ENCODE measurements around the gene LGMN. TPM values are rescaled to one million over a fixed set of nuclear protein-coding genes. Genes with fewer than 3 reads are reported as not detected.
A peak's percentile ranks its signal among the peaks of the same experiment; 100 is the strongest.

Gene LGMN
- 162 and 178 TPM in 2 replicates for polyA plus RNA-seq (2013)

GRCh38 chr14:92748259-92749016, at the start of gene LGMN:
Gene LGMN, minus strand, starts transcription at chr14:92748627. Its CDS starts 15,841 bp downstream, at chr14:92732786.
- Histone ChIP-seq H2BK120ac (ENCODE audit: insufficient read depth, low read length, poor library complexity) (no peak within 1 kb of the TSS), H3K18ac (ENCODE audit: low read length) (peak within 1 kb of the TSS; percentile 95), H2BK5ac (ENCODE audit: low read depth, low read length, poor library complexity) (peak within 1 kb of the TSS; percentile 62), H3K79me2 (ENCODE audit: control insufficient read depth, insufficient read depth, low read length, poor library complexity) (peaks cover 5% of the 10 kb centered on the region), H3K14ac (ENCODE audit: low read length) (peak within 1 kb of the TSS; percentile 77), H3K4me3 (ENCODE audit: low read depth, low read length) (peak within 1 kb of the TSS; percentile 95), H2BK12ac (ENCODE audit: low read length) (peak within 1 kb of the TSS; percentile 1), H2AK5ac (ENCODE audit: low read length) (no peak within 1 kb of the TSS), H4K91ac (ENCODE audit: low read depth, low read length) (peak within 1 kb of the TSS; percentile 65), H3K4me2 (ENCODE audit: low read length) (peak within 1 kb of the TSS; percentile 98), H4K8ac (ENCODE audit: low read depth, low read length) (peak within 1 kb of the TSS; percentile 81), H3K79me1 (ENCODE audit: low read length) (peaks cover 5% of the 10 kb centered on the region), H3K4ac (ENCODE audit: low read depth, low read length) (peak within 1 kb of the TSS; percentile 49), H3K23ac (ENCODE audit: low read length) (no peak within 1 kb of the TSS), H3K9me3 (ENCODE audit: insufficient read depth, low read depth, low read length) (no peaks in the 10 kb centered on the region), H4K12ac (ENCODE audit: low read depth, low read length) (peak within 1 kb of the TSS; percentile 84), H2AFZ (ENCODE audit: insufficient read depth, low read length, poor library complexity) (peak within 1 kb of the TSS; percentile 77), H3K36me3 (ENCODE audit: control insufficient read depth in 1 of 2, insufficient read depth in 2 of 2, low read length in 2 of 2) (no peaks in the 10 kb centered on the region), H3K27ac (ENCODE audit: low read depth, low read length) (peak within 1 kb of the TSS; percentile 36), H3K27me3 (ENCODE audit: insufficient read depth, low read length) (no peaks in the 10 kb centered on the region), H3K9ac (ENCODE audit: low read length) (peak within 1 kb of the TSS; percentile 91), H3K4me1 (ENCODE audit: control insufficient read depth in 1 of 2, insufficient read depth in 2 of 2, low read length in 2 of 2) (peaks cover 0 to 9% of the 10 kb centered on the region in 2 experiments)
- no CpG with 5 or more reads among the region's 50 CpGs for WGBS (ENCODE audit: extremely low coverage, insufficient coverage, insufficient read length)
- DNase-seq, result peak; percentile 95 to 96

GRCh38 chr14:92794961-92795360, 46.5 kb upstream of the LGMN start:
- no peaks in the 10 kb centered on the region for H3K4me1 ChIP-seq (ENCODE audit: control insufficient read depth in 1 of 2, insufficient read depth in 2 of 2, low read length in 2 of 2)
- no peak overlapping the region for H2AFZ ChIP-seq (ENCODE audit: insufficient read depth, low read length, poor library complexity)
- peak in 1 of 2 donors; percentile 6 for DNase-seq
- H3K4me3 ChIP-seq (ENCODE audit: low read depth, low read length), result peak overlapping the region; percentile 88
- H3K27ac ChIP-seq (ENCODE audit: low read depth, low read length), result peak overlapping the region; percentile 79
- H3K14ac ChIP-seq (ENCODE audit: low read length), result no peak overlapping the region
- peaks cover 4 to 11% of the 10 kb centered on the region in 2 experiments for H3K36me3 ChIP-seq (ENCODE audit: control insufficient read depth in 1 of 2, insufficient read depth in 2 of 2, low read length in 2 of 2)
- no peak overlapping the region for H2BK120ac ChIP-seq (ENCODE audit: insufficient read depth, low read length, poor library complexity)
- H4K12ac ChIP-seq (ENCODE audit: low read depth, low read length), result no peak overlapping the region
- peaks cover 7% of the 10 kb centered on the region for H3K79me2 ChIP-seq (ENCODE audit: control insufficient read depth, insufficient read depth, low read length, poor library complexity)
- no peak overlapping the region for H2AK5ac ChIP-seq (ENCODE audit: low read length)
- peak overlapping the region; percentile 86 for H4K8ac ChIP-seq (ENCODE audit: low read depth, low read length)
- WGBS (ENCODE audit: extremely low coverage, insufficient coverage, insufficient read length), result no CpG with 5 or more reads among the region's 6 CpGs
- H3K23ac ChIP-seq (ENCODE audit: low read length), result no peak overlapping the region
- H2BK5ac ChIP-seq (ENCODE audit: low read depth, low read length, poor library complexity), result no peak overlapping the region
- peak overlapping the region; percentile 72 for H3K9ac ChIP-seq (ENCODE audit: low read length)
- peak overlapping the region; percentile 69 for H3K4me2 ChIP-seq (ENCODE audit: low read length)
- H3K27me3 ChIP-seq (ENCODE audit: insufficient read depth, low read length), result no peaks in the 10 kb centered on the region
- H3K79me1 ChIP-seq (ENCODE audit: low read length), result peaks cover 10% of the 10 kb centered on the region
- no peaks in the 10 kb centered on the region for H3K9me3 ChIP-seq (ENCODE audit: insufficient read depth, low read depth, low read length)
- H4K91ac ChIP-seq (ENCODE audit: low read depth, low read length), result peak overlapping the region; percentile 75
- H3K18ac ChIP-seq (ENCODE audit: low read length), result no peak overlapping the region
- no peak overlapping the region for H2BK12ac ChIP-seq (ENCODE audit: low read length)
- peak overlapping the region; percentile 73 for H3K4ac ChIP-seq (ENCODE audit: low read depth, low read length)

- H3K79me2 ChIP-seq (ENCODE audit: control insufficient read depth, insufficient read depth, low read length, poor library complexity), result peaks cover 7% of the 10 kb centered on the region
- no peaks in the 10 kb centered on the region for H3K4me1 ChIP-seq (ENCODE audit: control insufficient read depth in 1 of 2, insufficient read depth in 2 of 2, low read length in 2 of 2)
- no peak overlapping the region for H3K23ac ChIP-seq (ENCODE audit: low read length)
- peak in 1 of 2 donors; percentile 41 for DNase-seq
- H3K18ac ChIP-seq (ENCODE audit: low read length), result peak overlapping the region; percentile 52
- H2BK5ac ChIP-seq (ENCODE audit: low read depth, low read length, poor library complexity), result peak overlapping the region; percentile 54
- H2AK5ac ChIP-seq (ENCODE audit: low read length), result peak overlapping the region; percentile 52
- peak overlapping the region; percentile 88 for H3K4me3 ChIP-seq (ENCODE audit: low read depth, low read length)
- H2BK120ac ChIP-seq (ENCODE audit: insufficient read depth, low read length, poor library complexity), result peak overlapping the region; percentile 46
- H3K27ac ChIP-seq (ENCODE audit: low read depth, low read length), result peak overlapping the region; percentile 79
- H3K27me3 ChIP-seq (ENCODE audit: insufficient read depth, low read length), result no peaks in the 10 kb centered on the region
- H4K12ac ChIP-seq (ENCODE audit: low read depth, low read length), result peak overlapping the region; percentile 56
- H3K4me2 ChIP-seq (ENCODE audit: low read length), result peak overlapping the region; percentile 69
- peak overlapping the region; percentile 72 for H3K9ac ChIP-seq (ENCODE audit: low read length)
- WGBS (ENCODE audit: extremely low coverage, insufficient coverage, insufficient read length), result no CpG with 5 or more reads among the region's 20 CpGs
- peak overlapping the region; percentile 78 for H3K14ac ChIP-seq (ENCODE audit: low read length)
- H3K4ac ChIP-seq (ENCODE audit: low read depth, low read length), result peak overlapping the region; percentile 90
- peak overlapping the region; percentile 46 for H2AFZ ChIP-seq (ENCODE audit: insufficient read depth, low read length, poor library complexity)
- H3K79me1 ChIP-seq (ENCODE audit: low read length), result peaks cover 10% of the 10 kb centered on the region
- peak overlapping the region; percentile 75 for H4K91ac ChIP-seq (ENCODE audit: low read depth, low read length)
- H4K8ac ChIP-seq (ENCODE audit: low read depth, low read length), result peak overlapping the region; percentile 86
- H3K9me3 ChIP-seq (ENCODE audit: insufficient read depth, low read depth, low read length), result no peaks in the 10 kb centered on the region
- H2BK12ac ChIP-seq (ENCODE audit: low read length), result no peak overlapping the region
- peaks cover 4 to 11% of the 10 kb centered on the region in 2 experiments for H3K36me3 ChIP-seq (ENCODE audit: control insufficient read depth in 1 of 2, insufficient read depth in 2 of 2, low read length in 2 of 2)
Observed at GRCh38 chr14:92794547-92794941, 46.1 kb upstream of the LGMN start.

GRCh38 chr14:92793709-92794546, 45.5 kb upstream of the LGMN start, which contains the start of gene GOLGA5:
Gene GOLGA5, plus strand, starts transcription at chr14:92794305. Its CDS starts 3,133 bp downstream, at chr14:92797438.
- peak; percentile 99 to 100 for DNase-seq
- Histone ChIP-seq H3K14ac (ENCODE audit: low read length) (peak within 1 kb of the TSS; percentile 78), H3K79me1 (ENCODE audit: low read length) (peaks cover 10% of the 10 kb centered on the region), H4K12ac (ENCODE audit: low read depth, low read length) (peak within 1 kb of the TSS; percentile 56), H3K9me3 (ENCODE audit: insufficient read depth, low read depth, low read length) (no peaks in the 10 kb centered on the region), H3K18ac (ENCODE audit: low read length) (peak within 1 kb of the TSS; percentile 52), H3K9ac (ENCODE audit: low read length) (peak within 1 kb of the TSS; percentile 72), H2BK5ac (ENCODE audit: low read depth, low read length, poor library complexity) (peak within 1 kb of the TSS; percentile 80), H3K36me3 (ENCODE audit: control insufficient read depth in 1 of 2, insufficient read depth in 2 of 2, low read length in 2 of 2) (peaks cover 3 to 11% of the 10 kb centered on the region in 2 experiments), H3K4me1 (ENCODE audit: control insufficient read depth in 1 of 2, insufficient read depth in 2 of 2, low read length in 2 of 2) (no peaks in the 10 kb centered on the region), H3K27me3 (ENCODE audit: insufficient read depth, low read length) (no peaks in the 10 kb centered on the region), H4K91ac (ENCODE audit: low read depth, low read length) (peak within 1 kb of the TSS; percentile 75), H2BK12ac (ENCODE audit: low read length) (no peak within 1 kb of the TSS), H2AK5ac (ENCODE audit: low read length) (peak within 1 kb of the TSS; percentile 52), H4K8ac (ENCODE audit: low read depth, low read length) (peak within 1 kb of the TSS; percentile 86), H3K79me2 (ENCODE audit: control insufficient read depth, insufficient read depth, low read length, poor library complexity) (peaks cover 7% of the 10 kb centered on the region), H3K4me2 (ENCODE audit: low read length) (peak within 1 kb of the TSS; percentile 72), H3K4ac (ENCODE audit: low read depth, low read length) (peak within 1 kb of the TSS; percentile 90), H2AFZ (ENCODE audit: insufficient read depth, low read length, poor library complexity) (peak within 1 kb of the TSS; percentile 59), H3K4me3 (ENCODE audit: low read depth, low read length) (peak within 1 kb of the TSS; percentile 88), H2BK120ac (ENCODE audit: insufficient read depth, low read length, poor library complexity) (peak within 1 kb of the TSS; percentile 46), H3K27ac (ENCODE audit: low read depth, low read length) (peak within 1 kb of the TSS; percentile 83), H3K23ac (ENCODE audit: low read length) (no peak within 1 kb of the TSS)
- WGBS (ENCODE audit: extremely low coverage, insufficient coverage, insufficient read length), result no CpG with 5 or more reads among the region's 71 CpGs
